Measurements from ENCODE around the gene MEGF10. TPM values are rescaled to one million over a fixed set of nuclear protein-coding genes. Genes with fewer than 3 reads are reported as not detected.

MEGF10 gene
- total RNA-seq, 1 experiment from 2014 or later: 0.80 TPM

- DNase-seq (ENCODE audit: low read depth): no peak
Observed at GRCh38 chr5:127369796-127370195, 79.2 kb downstream of the MEGF10 start.

GRCh38 chr5:127370631-127371030 lies 80.0 kb downstream of the MEGF10 start:
- DNase-seq (ENCODE audit: low read depth): no peak

- DNase-seq (ENCODE audit: low read depth): no peak
Observed at GRCh38 chr5:127373858-127374491, 83.4 kb downstream of the MEGF10 start.

GRCh38 chr5:127375124-127375523 lies 84.5 kb downstream of the MEGF10 start:
- no peak for DNase-seq (ENCODE audit: low read depth)

- DNase-seq (ENCODE audit: low read depth): no peak
Observed at GRCh38 chr5:127375544-127376091, 85.0 kb downstream of the MEGF10 start.

GRCh38 chr5:127377651-127378050 lies 87.1 kb downstream of the MEGF10 start:
- DNase-seq (ENCODE audit: low read depth): no peak

GRCh38 chr5:127385936-127386335 lies 95.3 kb downstream of the MEGF10 start:
- DNase-seq (ENCODE audit: low read depth): no peak

- peak; percentile 14 for DNase-seq (ENCODE audit: low read depth)
Observed at GRCh38 chr5:127386557-127386956, 96.0 kb downstream of the MEGF10 start.

- DNase-seq (ENCODE audit: low read depth): no peak
Observed at GRCh38 chr5:127389601-127390000, 99.0 kb downstream of the MEGF10 start.

- peak; percentile 42 for DNase-seq (ENCODE audit: low read depth)
Observed at GRCh38 chr5:127392762-127393161, 102.2 kb downstream of the MEGF10 start.

GRCh38 chr5:127396490-127397155 lies 106.0 kb downstream of the MEGF10 start:
- DNase-seq (ENCODE audit: low read depth): no peak

- DNase-seq (ENCODE audit: low read depth): no peak
Observed at GRCh38 chr5:127398508-127398907, 107.9 kb downstream of the MEGF10 start.

- no peak for DNase-seq (ENCODE audit: low read depth)
Observed at GRCh38 chr5:127399068-127399467, 108.5 kb downstream of the MEGF10 start.

- DNase-seq (ENCODE audit: low read depth): peak; percentile 15
Observed at GRCh38 chr5:127400539-127400938, 109.9 kb downstream of the MEGF10 start.

- DNase-seq (ENCODE audit: low read depth): peak; percentile 45
Observed at GRCh38 chr5:127400946-127401670, 110.5 kb downstream of the MEGF10 start.

- no peak for DNase-seq (ENCODE audit: low read depth)
Observed at GRCh38 chr5:127402361-127402760, 111.8 kb downstream of the MEGF10 start.

- DNase-seq (ENCODE audit: low read depth): no peak
Observed at GRCh38 chr5:127404190-127404589, 113.6 kb downstream of the MEGF10 start.

GRCh38 chr5:127406326-127407121 lies 115.9 kb downstream of the MEGF10 start:
- DNase-seq (ENCODE audit: low read depth): peak; percentile 32

- no peak for DNase-seq (ENCODE audit: low read depth)
Observed at GRCh38 chr5:127409246-127409917, 118.8 kb downstream of the MEGF10 start.

- no peak for DNase-seq (ENCODE audit: low read depth)
Observed at GRCh38 chr5:127409921-127410675, 119.5 kb downstream of the MEGF10 start.
